H9 (cell line): ENCODE results near the gene GATA6. TPM values are rescaled to one million over a fixed set of nuclear protein-coding genes. Genes with fewer than 3 reads are reported as not detected.

Source experiments
- DNase-seq: peaks from one replicate; pipeline ENCODE4 v3.0.0-alpha.2; 2017
- H2AFZ ChIP-seq: one replicate; pipeline ENCODE4 v1.6.1; 2013; ENCODE audit warnings: mild to moderate bottlenecking, low read length, control low read depth, moderate library complexity
- H2AK5ac ChIP-seq: 2 replicates; pipeline ENCODE4 v1.6.1; 2013; ENCODE audit warnings: low read length, control low read depth, mixed read lengths; ENCODE audit not compliant: insufficient read length
- H2BK120ac ChIP-seq: one replicate; pipeline ENCODE4 v1.6.1; 2013; ENCODE audit warnings: low read depth, mild to moderate bottlenecking, low read length, control low read depth, inconsistent platforms; ENCODE audit not compliant: poor library complexity, severe bottlenecking
- H2BK12ac ChIP-seq: 2 replicates; pipeline ENCODE4 v1.6.1; 2013; ENCODE audit warnings: low read length, control low read depth, mixed read lengths, low read depth; ENCODE audit not compliant: insufficient read length
- H2BK15ac ChIP-seq: 2 replicates; pipeline ENCODE4 v1.6.1; 2013; ENCODE audit warnings: low read depth, low read length, control low read depth
- H2BK20ac ChIP-seq: one replicate; pipeline ENCODE4 v1.6.1; 2013; ENCODE audit warnings: low read depth, mild to moderate bottlenecking, low read length, control low read depth, inconsistent platforms; ENCODE audit not compliant: poor library complexity, severe bottlenecking
- H2BK5ac ChIP-seq: 2 replicates; pipeline ENCODE4 v1.6.1; 2013; ENCODE audit warnings: low read length, control low read depth, mixed read lengths; ENCODE audit not compliant: insufficient read length
- H3K14ac ChIP-seq: 2 replicates; pipeline ENCODE4 v1.6.1; 2013; ENCODE audit warnings: low read length, control low read depth; ENCODE audit not compliant: insufficient read depth
- H3K18ac ChIP-seq: 2 replicates; pipeline ENCODE4 v1.6.1; 2013; ENCODE audit warnings: low read depth, mild to moderate bottlenecking, mixed read lengths, low read length, control low read depth; ENCODE audit not compliant: insufficient read length
- H3K23ac ChIP-seq: 2 replicates; pipeline ENCODE4 v1.6.1; 2013; ENCODE audit warnings: low read length, control low read depth, mixed read lengths, low read depth; ENCODE audit not compliant: insufficient read length
- H3K23me2 ChIP-seq: 2 replicates; pipeline ENCODE4 v1.6.1; 2013; ENCODE audit warnings: low read depth, mild to moderate bottlenecking, mixed read lengths, low read length, control low read depth; ENCODE audit not compliant: insufficient read length, poor library complexity, severe bottlenecking
- H3K27ac ChIP-seq: 2 replicates; pipeline ENCODE4 v1.5.1; 2013; ENCODE audit warnings: low read length, control low read depth, mixed read lengths, low read depth; ENCODE audit not compliant: insufficient read length
- H3K27me3 ChIP-seq: 2 replicates; pipeline ENCODE4 v1.6.1; 2013; ENCODE audit warnings: low read length, control low read depth, inconsistent platforms; ENCODE audit not compliant: insufficient read depth
- H3K4ac ChIP-seq: 2 replicates; pipeline ENCODE4 v1.6.1; 2013; ENCODE audit warnings: low read depth, mild to moderate bottlenecking, control low read depth, inconsistent platforms, low read length, moderate library complexity
- H3K4me1 ChIP-seq: 2 replicates; pipeline ENCODE4 v1.6.1; 2013; ENCODE audit warnings: low read length, control low read depth, inconsistent platforms; ENCODE audit not compliant: insufficient read depth
- H3K4me2 ChIP-seq: 2 replicates; pipeline ENCODE4 v1.6.1; 2013; ENCODE audit warnings: low read length, control low read depth, mixed read lengths; ENCODE audit not compliant: insufficient read length, insufficient read depth
- H3K56ac ChIP-seq: 2 replicates; pipeline ENCODE4 v1.6.1; 2013; ENCODE audit warnings: low read depth, mild to moderate bottlenecking, mixed read lengths, low read length, control low read depth; ENCODE audit not compliant: insufficient read length
- H3K79me1 ChIP-seq: 2 replicates; pipeline ENCODE4 v1.6.1; 2013; ENCODE audit warnings: low read depth, mild to moderate bottlenecking, moderate library complexity, low read length, control low read depth, inconsistent platforms; ENCODE audit not compliant: insufficient read depth, poor library complexity, severe bottlenecking
- H3K79me2 ChIP-seq: 2 replicates; pipeline ENCODE4 v1.6.1; 2013; ENCODE audit warnings: low read length, control low read depth, inconsistent platforms; ENCODE audit not compliant: insufficient read depth
- H3K9ac ChIP-seq: 2 replicates; pipeline ENCODE4 v1.6.1; 2013; ENCODE audit warnings: low read length, control low read depth, mixed read lengths; ENCODE audit not compliant: insufficient read length; ENCODE audit errors: extremely low read depth
- H3K9me3 ChIP-seq: one replicate; pipeline ENCODE4 v1.6.1; 2013; ENCODE audit warnings: low read depth, low read length, inconsistent platforms; ENCODE audit not compliant: control insufficient read depth
- H3T11ph ChIP-seq: one replicate; pipeline ENCODE4 v1.6.1; 2013; ENCODE audit warnings: mild to moderate bottlenecking, low read length, control low read depth, inconsistent platforms
- H4K20me1 ChIP-seq: one replicate; pipeline ENCODE4 v1.6.1; 2013; ENCODE audit not compliant: control insufficient read depth, insufficient read length, insufficient read depth
- H4K5ac ChIP-seq: 2 replicates; pipeline ENCODE4 v1.6.1; 2013; ENCODE audit warnings: low read depth, mild to moderate bottlenecking, mixed read lengths, low read length, control low read depth; ENCODE audit not compliant: insufficient read length
- H4K8ac ChIP-seq: replicated peaks from 2 replicates; pipeline ENCODE4 v1.6.1; 2013; ENCODE audit warnings: low read length, control low read depth, mixed read lengths, low read depth; ENCODE audit not compliant: insufficient read length
- H4K91ac ChIP-seq: 2 replicates; pipeline ENCODE4 v1.6.1; 2013; ENCODE audit warnings: low read depth, mild to moderate bottlenecking, moderate library complexity, mixed read lengths, low read length, control low read depth; ENCODE audit not compliant: insufficient read length
- H3K27ac Mint-ChIP-seq, 3 experiments: 2 replicates in 2 of 3; 3 replicates in 1 of 3; pipeline ENCODE4 v1.8.0; 2020 to 2021; ENCODE audit warnings: mixed read lengths in 3 of 3, mild to moderate bottlenecking in 1 of 3, moderate library complexity in 1 of 3
- H3K27me3 Mint-ChIP-seq: 2 replicates; pipeline ENCODE4 v1.8.0; 2021; ENCODE audit warnings: low read depth, mild to moderate bottlenecking, moderate library complexity, mixed read lengths
- H3K36me3 Mint-ChIP-seq, 3 experiments: 2 replicates in 2 of 3; 3 replicates in 1 of 3; pipeline ENCODE4 v1.8.0; 2020 to 2021; ENCODE audit warnings: low read depth in 3 of 3, mixed read lengths in 3 of 3; ENCODE audit not compliant: insufficient read depth in 1 of 3
- H3K4me1 Mint-ChIP-seq, 2 experiments: 2 replicates each; pipeline ENCODE4 v1.8.0; 2020; ENCODE audit warnings: mixed read lengths in 2 of 2
- H3K4me3 Mint-ChIP-seq, 2 experiments: 2 replicates in 1 of 2; 3 replicates in 1 of 2; pipeline ENCODE4 v1.8.0; 2020 to 2021; ENCODE audit warnings: mild to moderate bottlenecking in 2 of 2, mixed read lengths in 2 of 2, moderate library complexity in 1 of 2
- H3K9me3 Mint-ChIP-seq, 2 experiments: 2 replicates in 1 of 2; 3 replicates in 1 of 2; pipeline ENCODE4 v1.8.0; 2020; ENCODE audit warnings: mild to moderate bottlenecking in 2 of 2, mixed read lengths in 2 of 2, moderate library complexity in 1 of 2
- WGBS: extraction: QIAGEN DNeasy Blood & Tissue Kit; methylation state at CpG from one replicate; pipeline ENCODE4 v1.1.7; 2013; ENCODE audit warnings: missing lambda C conversion rate, low lambda C conversion rate, mixed read lengths; ENCODE audit not compliant: insufficient read length; ENCODE audit errors: extremely low coverage; 5-methylcytosine and 5-hydroxymethylcytosine counted together
- total RNA-seq: library from RNA; stranded (reverse); gene quantifications from 2 replicates; pipeline ENCODE4 v1.2.1, GENCODE V29; 2021
- TF ChIP-seq, protein P1 (sequence below): fragments of 200-600 bp; sonication (generic); conservative IDR thresholded peaks from 3 replicates; pipeline ENCODE4 v1.8.0; 2021; ENCODE audit warnings: antibody characterized with exemption, mild to moderate bottlenecking

Gene GATA6
- total RNA-seq, 1 experiment from 2014 or later: not detected

DNA sequence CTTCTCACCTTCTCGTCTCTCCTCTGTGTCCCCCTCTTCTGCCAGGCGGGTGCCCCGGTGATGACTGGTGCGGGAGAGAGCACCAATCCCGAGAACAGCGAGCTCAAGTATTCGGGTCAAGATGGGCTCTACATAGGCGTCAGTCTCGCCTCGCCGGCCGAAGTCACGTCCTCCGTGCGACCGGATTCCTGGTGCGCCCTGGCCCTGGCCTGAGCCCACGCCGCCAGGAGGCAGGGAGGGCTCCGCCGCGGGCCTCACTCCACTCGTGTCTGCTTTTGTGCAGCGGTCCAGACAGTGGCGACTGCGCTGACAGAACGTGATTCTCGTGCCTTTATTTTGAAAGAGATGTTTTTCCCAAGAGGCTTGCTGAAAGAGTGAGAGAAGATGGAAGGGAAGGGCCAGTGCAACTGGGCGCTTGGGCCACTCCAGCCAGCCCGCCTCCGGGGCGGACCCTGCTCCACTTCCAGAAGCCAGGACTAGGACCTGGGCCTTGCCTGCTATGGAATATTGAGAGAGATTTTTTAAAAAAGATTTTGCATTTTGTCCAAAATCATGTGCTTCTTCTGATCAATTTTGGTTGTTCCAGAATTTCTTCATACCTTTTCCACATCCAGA lies 31.3 kb downstream of the GATA6 start:
- H4K5ac ChIP-seq: no peak overlapping the region
- Mint-ChIP-seq H3K27me3 (peaks cover 25% of the 10 kb centered on the region), H3K9me3 (no peaks in the 10 kb centered on the region), H3K36me3 (no peaks in the 10 kb centered on the region), H3K27ac (no peak overlapping the region), H3K4me3 (no peak overlapping the region), H3K4me1 (peaks cover 6% of the 10 kb centered on the region in 2 experiments; a peak in 3 of 4 replicates)
- H3K18ac ChIP-seq: no peak overlapping the region
- no peak for DNase-seq
- no peaks in the 10 kb centered on the region for H3K9me3 ChIP-seq
- H3K27ac ChIP-seq: no peak overlapping the region
- H2BK12ac ChIP-seq: no peak overlapping the region
- no CpG with 5 or more reads among the region's 32 CpGs for WGBS
- H3K23me2 ChIP-seq: no peaks in the 10 kb centered on the region
- H3K79me2 ChIP-seq: no peaks in the 10 kb centered on the region
- no peak overlapping the region for H2AK5ac ChIP-seq
- H4K91ac ChIP-seq: no peak overlapping the region
- no peak overlapping the region for H3K4me2 ChIP-seq
- no peak overlapping the region for H2BK5ac ChIP-seq
- no peak overlapping the region for H2BK20ac ChIP-seq
- no peak overlapping the region for H3K56ac ChIP-seq
- no peak overlapping the region for H3K23ac ChIP-seq
- no peak overlapping the region for H2BK120ac ChIP-seq
- H2BK15ac ChIP-seq: no peak overlapping the region
- TF ChIP-seq, protein P1, sequence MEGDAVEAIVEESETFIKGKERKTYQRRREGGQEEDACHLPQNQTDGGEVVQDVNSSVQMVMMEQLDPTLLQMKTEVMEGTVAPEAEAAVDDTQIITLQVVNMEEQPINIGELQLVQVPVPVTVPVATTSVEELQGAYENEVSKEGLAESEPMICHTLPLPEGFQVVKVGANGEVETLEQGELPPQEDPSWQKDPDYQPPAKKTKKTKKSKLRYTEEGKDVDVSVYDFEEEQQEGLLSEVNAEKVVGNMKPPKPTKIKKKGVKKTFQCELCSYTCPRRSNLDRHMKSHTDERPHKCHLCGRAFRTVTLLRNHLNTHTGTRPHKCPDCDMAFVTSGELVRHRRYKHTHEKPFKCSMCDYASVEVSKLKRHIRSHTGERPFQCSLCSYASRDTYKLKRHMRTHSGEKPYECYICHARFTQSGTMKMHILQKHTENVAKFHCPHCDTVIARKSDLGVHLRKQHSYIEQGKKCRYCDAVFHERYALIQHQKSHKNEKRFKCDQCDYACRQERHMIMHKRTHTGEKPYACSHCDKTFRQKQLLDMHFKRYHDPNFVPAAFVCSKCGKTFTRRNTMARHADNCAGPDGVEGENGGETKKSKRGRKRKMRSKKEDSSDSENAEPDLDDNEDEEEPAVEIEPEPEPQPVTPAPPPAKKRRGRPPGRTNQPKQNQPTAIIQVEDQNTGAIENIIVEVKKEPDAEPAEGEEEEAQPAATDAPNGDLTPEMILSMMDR: no peak
- no peaks in the 10 kb centered on the region for H3K4me1 ChIP-seq
- H3K14ac ChIP-seq: no peak overlapping the region
- H4K20me1 ChIP-seq: no peaks in the 10 kb centered on the region
- no peak overlapping the region for H3K9ac ChIP-seq
- no peaks in the 10 kb centered on the region for H3K27me3 ChIP-seq
- H3K79me1 ChIP-seq: no peaks in the 10 kb centered on the region
- no peak overlapping the region for H2AFZ ChIP-seq
- H3K4ac ChIP-seq: no peak overlapping the region
- no peak overlapping the region for H3T11ph ChIP-seq
- no peak overlapping the region for H4K8ac ChIP-seq
